ENCODE data around the gene C12orf54.
"Not testable (repeated sequence)": the region's sequence is repeated elsewhere in the genome, so short reads cannot be mapped to it uniquely, and the experiment has no call there.

Gene C12orf54

DNA sequence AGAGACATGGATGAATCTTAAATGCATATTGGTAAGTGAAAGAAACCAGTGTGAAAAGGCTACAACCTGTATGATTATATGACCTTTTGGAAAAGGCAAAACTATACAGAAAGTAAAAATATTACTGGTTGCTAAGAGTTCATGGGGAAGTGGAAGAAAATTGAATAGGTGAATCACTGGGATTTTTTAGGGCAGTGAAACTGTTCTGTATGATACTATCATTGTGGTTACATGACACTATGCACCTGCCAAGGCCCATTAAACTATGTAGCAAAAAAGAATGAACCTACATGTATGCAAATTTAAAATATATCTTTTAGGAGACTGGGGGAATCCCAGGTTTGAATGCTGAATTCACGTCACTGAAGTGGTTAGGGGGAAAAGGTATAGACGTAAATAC lies 30.6 kb downstream of the C12orf54 start:
- DNase-seq, result no peak

DNA sequence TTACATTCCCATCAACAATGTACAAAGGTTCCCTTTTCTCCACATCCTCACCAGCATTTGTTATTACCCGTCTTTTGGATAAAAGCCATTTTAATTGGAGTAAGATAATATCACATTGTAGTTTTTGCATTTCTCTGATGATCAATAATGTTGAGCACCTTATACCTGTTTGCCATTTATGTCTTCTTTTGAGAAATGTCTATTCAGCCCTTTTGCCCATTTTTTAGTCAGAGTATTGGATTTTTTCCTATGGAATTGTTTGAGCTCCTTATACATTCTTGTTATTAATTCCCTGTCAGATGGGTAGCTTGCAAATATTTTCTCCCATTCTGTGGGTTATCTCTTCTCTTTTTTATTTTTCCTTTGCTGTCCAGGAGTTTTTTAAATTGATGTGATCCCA lies 32.4 kb downstream of the C12orf54 start:
- no peak for DNase-seq

DNA sequence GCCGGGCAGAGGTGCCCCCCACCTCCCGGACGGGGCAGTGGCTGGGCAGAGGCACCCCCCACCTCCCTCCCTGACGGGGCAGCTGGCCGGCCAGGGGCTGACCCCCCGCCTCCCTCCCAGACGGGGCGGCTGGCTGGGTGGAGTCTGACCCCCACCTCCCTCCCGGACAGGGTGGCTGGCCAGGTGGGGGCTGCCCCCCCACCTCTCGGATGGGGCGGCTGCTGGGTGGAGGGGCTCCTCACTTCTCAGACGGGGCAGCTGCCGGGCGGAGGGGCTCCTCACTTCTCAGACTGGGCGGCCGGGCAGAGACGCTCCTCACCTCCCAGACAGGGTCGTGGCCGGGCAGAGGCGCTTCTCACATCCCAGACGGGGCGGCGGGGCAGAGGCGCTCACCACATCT lies 38.1 kb downstream of the C12orf54 start:
- DNase-seq, result not testable (repeated sequence)

DNA sequence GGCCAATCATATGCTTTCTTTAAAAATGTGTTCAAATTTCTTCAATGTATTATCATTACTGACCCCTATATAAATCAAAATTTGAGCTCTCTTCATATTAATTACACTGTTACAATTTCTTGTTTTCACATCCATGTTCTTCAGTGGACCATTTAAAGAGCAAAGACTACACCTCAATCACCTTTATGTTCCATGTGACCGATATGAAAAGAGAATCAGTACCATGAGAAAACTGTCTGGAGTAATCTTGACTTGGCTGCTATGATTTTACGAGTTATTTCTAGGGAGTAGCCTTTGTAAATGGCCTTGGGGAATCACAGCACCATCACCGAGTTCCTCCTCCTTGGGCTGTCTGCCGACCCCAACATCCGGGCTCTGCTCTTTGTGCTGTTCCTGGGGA lies 43.0 kb downstream of the C12orf54 start, which contains the start of gene OR8S1:
Gene OR8S1, plus strand, starts transcription at position 301 of the 400 bp plus-strand sequence. Its CDS starts 0 bp downstream, at position 301.
- DNase-seq, result no peak

DNA sequence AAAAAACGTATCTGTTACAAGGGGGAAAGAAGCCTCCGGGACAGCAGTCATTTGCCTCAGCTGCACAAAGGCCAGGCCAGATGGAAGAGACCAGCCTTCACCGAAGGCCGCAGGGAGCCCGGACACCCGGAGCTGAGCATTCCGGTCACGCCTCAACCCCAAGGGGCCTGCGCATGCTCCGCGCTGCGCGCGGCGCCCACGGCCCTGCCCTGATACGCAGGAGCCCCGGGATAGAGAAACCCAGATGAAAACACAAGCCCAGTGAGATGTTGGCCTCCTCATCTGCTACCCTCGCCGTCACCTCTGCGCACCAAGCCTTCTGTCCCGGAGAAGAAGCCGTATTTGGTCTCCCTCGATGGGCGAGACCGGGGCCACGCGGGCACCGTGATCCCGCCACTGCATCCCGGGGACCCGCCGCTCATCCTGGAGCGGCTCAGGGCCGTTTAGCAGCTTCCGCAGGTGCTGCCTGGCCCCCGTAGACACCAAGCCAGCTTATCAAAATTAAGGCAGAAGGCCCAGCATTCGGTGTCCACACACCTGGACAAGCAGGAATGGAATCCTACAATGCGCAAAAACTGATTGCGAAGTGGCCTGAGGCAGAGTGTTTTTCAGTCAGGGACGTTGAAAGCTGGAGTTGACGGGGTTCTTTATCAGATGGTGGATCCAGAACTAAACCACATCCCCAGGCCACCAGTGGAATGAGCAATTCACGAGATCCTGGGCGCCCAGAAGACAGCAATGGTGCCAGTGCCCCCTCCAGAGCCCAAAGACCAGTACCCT lies 45.8 kb downstream of the C12orf54 start:
- DNase-seq, result no peak

DNA sequence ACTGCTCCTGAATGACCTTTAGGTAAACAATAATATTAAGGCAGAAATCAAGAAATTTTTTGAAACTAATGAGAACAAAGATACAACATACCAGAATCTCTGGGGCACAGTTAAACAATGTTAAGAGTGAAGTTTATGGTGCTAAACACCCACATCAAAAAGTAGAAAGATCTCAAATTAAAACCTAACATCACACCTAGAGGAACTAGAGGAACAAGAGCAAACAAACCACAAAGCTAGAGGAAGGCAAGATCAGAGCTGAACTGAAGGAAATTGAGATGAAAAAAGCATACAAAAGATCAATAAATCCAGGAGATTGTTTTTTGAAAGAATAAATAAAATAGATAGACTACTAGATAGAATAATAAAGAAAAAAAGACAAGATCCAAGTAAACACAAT lies 50.3 kb downstream of the C12orf54 start:
- DNase-seq, result no peak

DNA sequence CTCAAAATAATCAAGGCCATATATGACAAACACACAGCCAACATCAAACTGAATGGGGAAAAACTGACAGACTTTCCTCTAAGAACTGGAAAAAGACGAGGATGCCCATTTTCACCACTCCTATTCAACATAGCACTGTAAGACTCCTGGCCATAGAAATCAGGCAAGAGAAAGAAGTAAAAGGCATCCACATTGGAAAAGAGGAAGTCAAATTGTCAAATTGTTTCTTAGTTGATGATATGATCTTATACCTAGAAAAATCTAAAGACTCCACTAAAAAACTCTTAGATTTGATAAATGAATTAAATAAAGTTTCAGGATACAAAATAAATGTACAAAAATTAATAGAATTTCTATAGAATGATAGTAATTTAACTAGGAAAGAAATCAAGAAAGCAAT lies 54.3 kb downstream of the C12orf54 start:
- DNase-seq, result no peak

DNA sequence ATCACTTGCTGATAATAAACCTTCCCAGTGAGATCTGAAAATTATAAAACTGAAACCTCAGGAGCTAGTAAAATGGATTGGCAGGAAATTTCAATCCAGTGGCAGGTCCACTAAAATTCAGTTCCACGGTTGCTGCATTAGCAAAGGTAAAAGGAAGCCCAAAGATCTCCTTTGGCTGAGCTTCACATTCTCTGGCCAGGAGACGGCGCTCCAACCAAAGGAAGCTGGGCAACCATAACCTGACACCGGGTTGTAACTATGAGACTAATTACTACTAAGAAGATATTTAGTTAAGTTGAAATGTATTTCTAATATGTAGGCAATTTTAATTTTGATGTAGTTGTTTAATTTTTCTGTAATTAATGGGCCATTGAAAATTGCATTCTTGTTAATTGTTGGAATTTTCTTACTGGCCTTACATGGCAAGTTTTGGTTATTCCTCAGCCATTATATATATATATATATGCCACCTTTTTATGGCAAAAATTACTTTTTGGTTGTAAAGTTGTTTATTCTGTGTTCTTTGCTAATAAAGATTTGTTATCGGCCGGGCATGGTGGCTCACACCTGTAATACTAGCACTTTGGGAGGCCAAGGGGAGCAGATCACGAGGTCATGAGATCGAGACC lies 60.1 kb downstream of the C12orf54 start:
- no peak for DNase-seq

DNA sequence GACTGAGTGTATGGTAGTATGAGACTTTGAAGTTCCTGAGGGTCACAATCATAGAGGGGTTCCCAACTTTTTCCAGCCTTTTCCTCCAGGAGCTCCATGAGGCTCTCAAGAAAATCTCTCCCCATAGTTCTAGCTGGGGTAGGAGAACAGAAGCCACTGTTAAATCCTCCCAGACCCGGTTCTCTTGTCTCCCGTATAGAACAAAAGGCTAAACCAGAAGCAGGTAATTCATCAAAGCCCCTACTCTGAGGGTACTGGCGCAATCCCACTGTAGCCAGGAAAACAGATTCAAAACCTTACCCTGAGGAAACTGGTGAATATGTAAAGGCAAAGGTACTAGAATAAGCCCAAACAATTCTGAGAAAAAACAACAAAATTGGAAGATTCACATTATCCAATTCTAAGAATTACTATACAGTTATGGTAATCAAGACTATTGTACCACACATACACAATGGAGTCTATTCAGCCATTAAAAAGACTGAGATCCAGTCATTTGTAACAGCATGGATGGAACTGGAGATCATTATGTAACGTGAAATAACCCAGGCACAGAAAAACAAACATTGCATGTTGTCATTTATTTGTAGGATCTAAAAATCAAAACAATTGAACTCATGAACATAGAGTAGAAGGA lies 63.7 kb downstream of the C12orf54 start:
- DNase-seq, result no peak

Data from DMS79 (cell line).